Measurements from ENCODE around the gene SYT8.

SYT8 gene

DNA sequence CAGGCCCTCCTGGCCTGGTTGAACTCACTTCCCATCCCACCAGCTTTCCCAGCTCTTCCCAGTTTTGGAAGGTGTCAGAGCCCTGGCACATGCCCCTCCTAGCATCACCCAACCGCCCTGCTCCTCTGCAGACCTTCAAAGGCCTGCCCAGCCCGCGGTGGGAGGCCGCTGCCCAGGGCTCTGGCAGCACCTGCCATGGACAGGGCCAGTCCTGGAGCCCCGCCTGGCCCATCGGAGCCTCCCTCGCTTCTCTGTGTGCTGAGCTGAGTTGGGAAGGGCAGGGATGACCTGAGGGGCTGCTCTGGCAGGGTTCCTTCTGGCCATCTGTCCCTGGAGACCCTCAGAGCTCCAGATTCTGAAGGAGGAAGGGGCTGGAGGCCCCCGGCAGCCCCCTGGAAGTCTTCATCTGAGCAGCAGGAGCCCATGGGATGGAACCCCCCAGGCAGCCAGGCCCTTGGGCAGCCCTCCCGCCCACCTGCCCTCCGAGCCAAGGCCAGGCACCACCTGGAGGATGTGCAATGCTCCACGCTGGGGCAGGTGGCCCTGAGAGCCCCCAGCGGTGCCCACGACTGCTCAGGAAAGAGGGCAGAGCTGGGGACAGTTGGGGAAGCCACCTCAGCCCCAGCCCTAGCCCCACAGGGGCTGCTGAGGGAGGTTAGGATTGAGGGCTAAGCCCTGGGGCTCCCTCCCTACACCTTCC is 21.7 kb downstream of the SYT8 start:
- FAIRE-seq (no peak), DNase-seq (ENCODE audit: insufficient read length, low spot score) (no peak)
- TF ChIP-seq POLR2AphosphoS5 (IDR thresholded peaks at IDR 0.05; ENCODE audit: low read depth, low read length) (no peak; the same call in 1 of the 2 replicates), POU2F2 (IDR thresholded peaks at IDR 0.05; ENCODE audit: low read depth, low read length) (no peak), TAF1 (IDR thresholded peaks at IDR 0.05; ENCODE audit: low read depth, low read length) (no peak), POLR2A (IDR thresholded peaks at IDR 0.05; ENCODE audit: low read depth, low read length) (no peak; the same call in 1 of the 2 replicates), SPI1 (IDR thresholded peaks at IDR 0.05; ENCODE audit: low read depth, low read length) (no peak), PAX5 (IDR thresholded peaks at IDR 0.05; ENCODE audit: insufficient read depth, low read length, severe bottlenecking) (no peak)

DNA sequence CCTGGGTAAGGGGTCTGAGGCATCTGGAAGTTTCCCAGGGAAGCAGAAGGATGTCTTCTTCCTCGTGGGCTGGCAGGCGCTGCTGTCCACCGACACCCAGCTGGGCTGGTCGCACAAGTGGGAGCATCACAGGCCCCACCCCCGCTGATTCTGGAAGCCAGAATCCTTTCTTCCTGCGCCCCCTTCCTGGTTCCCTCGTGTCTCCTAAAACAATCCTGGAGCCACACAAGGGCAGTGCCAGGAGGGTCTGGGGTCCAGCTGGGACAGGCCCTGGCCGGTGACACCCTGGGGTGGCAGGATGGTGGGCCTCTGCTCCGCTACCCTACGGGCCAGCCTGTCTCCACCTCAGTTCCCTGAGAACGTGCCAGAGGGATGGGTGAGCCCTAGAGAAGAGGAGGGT is 22.3 kb downstream of the SYT8 start:
- no peak for FAIRE-seq
- TF ChIP-seq PAX5 (IDR thresholded peaks at IDR 0.05; ENCODE audit: insufficient read depth, low read length, severe bottlenecking), result no peak
- TF ChIP-seq TAF1 (IDR thresholded peaks at IDR 0.05; ENCODE audit: low read depth, low read length), result no peak
- TF ChIP-seq POLR2A (IDR thresholded peaks at IDR 0.05; ENCODE audit: low read depth, low read length), result no peak
- no peak for TF ChIP-seq POU2F2 (IDR thresholded peaks at IDR 0.05; ENCODE audit: low read depth, low read length)
- TF ChIP-seq POLR2AphosphoS5 (IDR thresholded peaks at IDR 0.05; ENCODE audit: low read depth, low read length), result no peak
- TF ChIP-seq SPI1 (IDR thresholded peaks at IDR 0.05; ENCODE audit: low read depth, low read length), result no peak
- DNase-seq (ENCODE audit: insufficient read length, low spot score), result no peak

DNA sequence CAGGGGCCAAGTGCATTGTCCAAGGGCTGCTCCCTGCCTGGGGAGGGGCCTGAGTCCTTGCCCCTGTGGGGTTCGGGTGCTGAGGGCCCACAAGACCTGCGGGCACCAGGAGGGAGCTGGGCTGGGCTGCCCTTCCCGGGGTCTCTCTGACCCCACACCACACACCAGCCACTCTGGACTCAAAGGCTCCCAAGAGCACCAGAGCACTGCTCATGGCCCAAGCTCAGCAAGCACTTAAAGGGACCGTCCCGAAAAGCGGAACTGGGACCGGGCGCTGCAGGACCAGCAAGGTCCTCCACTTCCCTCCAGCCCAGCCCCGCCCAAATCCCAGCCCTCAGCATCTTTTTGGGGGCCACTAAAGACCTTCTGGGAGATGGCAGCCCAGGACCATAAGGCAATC is 23.4 kb downstream of the SYT8 start:
- DNase-seq (ENCODE audit: insufficient read length, low spot score), result no peak
- no peak for FAIRE-seq
- TF ChIP-seq POLR2AphosphoS5 (IDR thresholded peaks at IDR 0.05; ENCODE audit: low read depth, low read length), result no peak
- TF ChIP-seq SPI1 (IDR thresholded peaks at IDR 0.05; ENCODE audit: low read depth, low read length), result peak; percentile 84

- DNase-seq (ENCODE audit: insufficient read length, low spot score), result no peak
- 0 out of 2 replicates have a peak, but pooled peaks have one; percentile 38 for TF ChIP-seq POLR2AphosphoS5 (IDR thresholded peaks at IDR 0.05; ENCODE audit: low read depth, low read length)
- TF ChIP-seq PAX5 (IDR thresholded peaks at IDR 0.05; ENCODE audit: insufficient read depth, low read length, severe bottlenecking), result no peak
- FAIRE-seq, result no peak
These were observed 23.8 kb downstream of the SYT8 start for GRCh38 chr11:1858576-1858975.

DNA sequence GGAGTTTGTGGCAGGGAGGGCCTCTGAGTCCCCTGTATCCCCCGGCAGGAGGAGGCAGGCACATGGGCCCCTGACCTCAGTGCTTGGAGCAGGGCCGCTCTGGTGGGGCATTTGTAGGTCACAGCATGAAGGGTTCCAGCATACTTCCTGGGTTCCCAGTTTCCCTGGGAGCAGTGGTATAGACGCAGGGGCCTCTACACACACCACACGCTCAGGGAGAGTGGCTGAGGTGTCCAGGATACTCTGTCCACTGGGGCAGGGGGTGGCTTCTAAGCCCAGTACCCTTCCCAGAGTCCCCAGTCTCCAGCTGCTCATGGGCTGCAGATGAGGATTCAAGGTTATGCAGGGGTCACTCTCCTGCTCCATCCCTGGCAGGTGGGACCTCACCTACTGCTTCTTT is 24.2 kb downstream of the SYT8 start:
- DNase-seq (ENCODE audit: insufficient read length, low spot score) (no peak), FAIRE-seq (no peak)
- TF ChIP-seq POU2F2 (IDR thresholded peaks at IDR 0.05; ENCODE audit: low read depth, low read length) (no peak), POLR2A (IDR thresholded peaks at IDR 0.05; ENCODE audit: low read depth, low read length) (no peak), POLR2AphosphoS5 (IDR thresholded peaks at IDR 0.05; ENCODE audit: low read depth, low read length) (no peak; the same call in 1 of the 2 replicates), PAX5 (IDR thresholded peaks at IDR 0.05; ENCODE audit: insufficient read depth, low read length, severe bottlenecking) (no peak), SPI1 (IDR thresholded peaks at IDR 0.05; ENCODE audit: low read depth, low read length) (no peak), TAF1 (IDR thresholded peaks at IDR 0.05; ENCODE audit: low read depth, low read length) (no peak)

DNA sequence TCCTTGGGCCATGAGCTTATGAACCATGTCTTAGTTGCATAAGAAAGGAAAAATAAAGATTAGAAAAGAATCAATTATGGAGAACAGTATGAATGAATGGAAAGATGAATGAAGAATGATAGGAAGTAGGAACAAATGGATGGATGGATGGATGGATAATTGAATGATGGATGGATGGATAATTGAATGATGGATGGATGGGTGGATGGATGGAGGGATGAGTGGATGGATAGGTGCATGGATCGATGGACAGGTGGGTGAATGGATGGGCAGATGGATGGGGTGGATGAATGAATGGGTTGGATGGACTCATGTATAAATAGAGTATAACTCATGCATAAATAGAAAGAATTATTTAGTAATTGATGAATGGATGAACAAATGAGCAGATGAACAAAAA is 25.3 kb downstream of the SYT8 start:
- no peak for DNase-seq (ENCODE audit: insufficient read length, low spot score)
- no peak for FAIRE-seq

DNA sequence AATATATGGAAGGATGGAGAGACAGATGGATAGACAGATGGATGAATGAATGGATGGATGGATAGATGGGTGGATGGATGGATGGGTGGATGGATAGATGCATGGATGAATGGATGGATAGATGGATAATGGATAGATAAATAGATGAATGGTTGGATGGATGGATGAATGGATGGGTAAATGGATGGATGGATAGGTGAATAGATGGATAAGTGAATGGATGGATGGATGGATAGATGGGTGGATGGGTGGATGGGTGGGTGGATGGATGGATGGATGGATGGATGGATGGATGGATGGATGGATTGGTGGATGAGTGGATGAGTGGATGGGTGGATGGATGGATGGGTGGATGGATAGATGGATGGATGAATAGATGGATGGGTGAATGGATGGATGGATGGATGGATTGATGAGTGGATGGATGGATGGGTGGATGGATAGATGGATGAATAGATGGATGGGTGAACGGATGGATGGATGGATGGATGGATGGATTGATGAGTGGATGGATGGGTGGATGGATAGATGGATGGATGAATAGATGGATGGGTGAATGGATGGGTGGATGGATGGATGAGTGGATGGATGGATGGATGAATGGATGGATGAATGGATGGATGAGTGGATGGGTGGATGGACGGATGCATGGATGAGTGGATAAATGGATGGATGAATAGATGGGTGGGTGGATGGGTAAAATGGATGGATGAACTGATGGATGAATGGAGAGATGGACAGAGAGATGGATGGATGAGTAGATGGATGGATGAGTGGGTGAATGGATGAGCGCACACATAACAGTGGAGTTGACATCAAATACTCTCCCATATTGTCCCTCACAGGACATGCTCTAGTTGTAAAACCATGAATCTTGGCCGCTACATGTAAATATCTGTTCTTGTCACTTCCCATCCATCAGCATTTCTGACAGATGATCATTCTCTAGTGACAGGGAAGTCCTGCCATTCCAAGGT is 26.9 kb downstream of the SYT8 start:
- DNase-seq (ENCODE audit: insufficient read length, low spot score) (no peak), FAIRE-seq (no peak)
- TF ChIP-seq POLR2A (IDR thresholded peaks at IDR 0.05; ENCODE audit: low read depth, low read length) (peak; percentile 76), POLR2AphosphoS5 (IDR thresholded peaks at IDR 0.05; ENCODE audit: low read depth, low read length) (0 out of 2 replicates have a peak, but pooled peaks have one; percentile 44), TAF1 (IDR thresholded peaks at IDR 0.05; ENCODE audit: low read depth, low read length) (no peak)

More for the DNA sequence above, 25.3 kb downstream of the SYT8 start:
- TF ChIP-seq POU2F2 (IDR thresholded peaks at IDR 0.05; ENCODE audit: low read depth, low read length), result no peak
- TF ChIP-seq POLR2A (IDR thresholded peaks at IDR 0.05; ENCODE audit: low read depth, low read length), result 0 out of 2 replicates have a peak, but pooled peaks have one; percentile 10

DNA sequence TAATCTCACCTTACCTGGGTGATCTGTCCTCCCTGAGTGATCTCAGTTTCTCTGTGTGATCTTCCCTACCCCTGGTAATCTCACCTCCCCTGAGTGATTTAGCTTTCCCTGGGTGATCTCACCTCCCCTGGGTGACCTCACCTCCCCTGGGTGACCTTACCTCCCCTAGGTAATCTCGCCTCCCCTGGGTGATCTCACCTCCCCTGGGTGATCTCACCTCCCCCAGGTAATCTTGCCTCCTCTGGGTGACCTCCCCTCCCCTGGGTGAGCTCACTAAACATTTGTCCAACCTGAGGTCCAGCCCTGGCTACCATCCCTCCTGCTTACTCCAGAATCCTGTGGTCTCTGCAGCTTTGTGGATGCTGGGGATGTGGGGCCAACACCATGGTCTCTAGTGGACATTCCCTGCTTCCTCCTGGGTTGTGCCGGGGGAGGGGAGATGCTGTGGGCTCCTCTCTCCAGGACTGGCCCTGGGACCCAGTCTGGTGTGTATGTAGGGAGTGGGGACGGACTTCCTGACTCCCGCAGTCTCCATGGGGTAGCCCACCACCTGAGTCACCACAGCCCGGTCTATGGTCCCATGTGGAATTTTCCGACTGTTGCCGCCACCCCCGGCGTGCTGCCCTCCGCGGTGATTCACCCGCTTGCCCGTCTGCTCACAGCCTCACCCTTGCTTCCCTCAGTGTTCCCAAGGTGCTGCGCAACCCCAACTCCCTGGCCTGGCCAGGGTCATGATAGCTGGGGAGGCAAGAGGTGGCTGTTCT is 28.0 kb downstream of the SYT8 start:
- no peak for DNase-seq (ENCODE audit: insufficient read length, low spot score)
- TF ChIP-seq POU2F2 (IDR thresholded peaks at IDR 0.05; ENCODE audit: low read depth, low read length) (no peak), TAF1 (IDR thresholded peaks at IDR 0.05; ENCODE audit: low read depth, low read length) (no peak), POLR2AphosphoS5 (IDR thresholded peaks at IDR 0.05; ENCODE audit: low read depth, low read length) (peak; percentile 15; the same call in 1 of the 2 replicates), PAX5 (IDR thresholded peaks at IDR 0.05; ENCODE audit: insufficient read depth, low read length, severe bottlenecking) (no peak), SPI1 (IDR thresholded peaks at IDR 0.05; ENCODE audit: low read depth, low read length) (no peak), POLR2A (IDR thresholded peaks at IDR 0.05; ENCODE audit: low read depth, low read length) (peak; percentile 23; the same call in 1 of the 2 replicates)
- no peak for FAIRE-seq

DNA sequence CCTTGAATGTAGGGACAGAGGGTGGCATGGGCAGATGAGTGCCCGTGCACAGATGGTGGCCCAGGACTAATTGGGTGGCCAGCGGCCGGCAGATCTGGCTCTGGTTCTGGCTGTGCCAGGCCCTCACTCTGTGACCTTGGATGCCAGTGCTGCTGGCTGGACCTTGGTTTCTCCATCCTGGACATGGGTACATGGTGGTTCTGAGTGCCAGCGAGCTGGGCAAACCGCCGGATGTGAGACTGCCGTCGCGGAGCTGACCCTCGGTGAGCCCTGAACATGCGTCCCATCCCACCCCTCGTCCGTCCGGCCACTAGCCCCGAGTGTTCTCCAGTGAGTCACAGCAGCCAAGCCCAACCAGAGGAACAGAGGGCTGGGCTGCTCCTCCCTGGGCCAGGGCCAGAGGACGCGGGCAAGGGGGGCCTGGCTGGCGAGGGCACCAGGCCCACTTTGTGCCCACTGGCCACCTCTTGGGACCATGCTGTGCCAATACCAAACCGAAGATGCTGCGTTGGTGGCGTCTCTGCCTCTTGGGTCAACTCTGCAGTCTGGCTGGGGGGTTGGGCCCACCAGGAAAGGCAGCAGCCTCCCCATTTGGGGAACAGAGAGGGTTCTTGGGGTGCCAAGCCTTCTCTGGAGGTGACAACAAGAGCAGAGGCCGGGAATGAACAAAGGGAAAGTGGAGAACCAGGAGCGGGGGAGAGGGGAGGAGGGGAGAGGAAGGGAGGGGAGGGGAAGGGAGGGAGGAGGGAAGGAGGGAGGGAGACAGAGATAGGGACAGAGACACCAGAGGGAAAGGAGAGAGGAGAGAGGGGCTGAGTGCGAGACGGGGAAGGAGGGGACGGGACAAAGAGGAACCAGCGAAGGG is 28.8 kb downstream of the SYT8 start:
- DNase-seq (ENCODE audit: insufficient read length, low spot score) (no peak), FAIRE-seq (no peak)
- no peak for TF ChIP-seq PAX5 (IDR thresholded peaks at IDR 0.05; ENCODE audit: insufficient read depth, low read length, severe bottlenecking)
- TF ChIP-seq POLR2AphosphoS5 (IDR thresholded peaks at IDR 0.05; ENCODE audit: low read depth, low read length), result peak; percentile 24; the same call in 1 of the 2 replicates

Data from GM12891 (cell line).